ENCODE data around the gene CCIN. TPM values are rescaled to one million over a fixed set of nuclear protein-coding genes. Genes with fewer than 3 reads are reported as not detected.

The CCIN gene
- total RNA-seq, 1 donor from 2014 or later: not detected

GRCh38 chr9:36188212-36188611, 19.0 kb downstream of the CCIN start:
- H3K4me1 Mint-ChIP-seq (ENCODE audit: unreplicated experiment): peaks cover 22% of the 10 kb centered on the region
- H3K27me3 Mint-ChIP-seq: peaks cover 14% of the 10 kb centered on the region
- DNase-seq (ENCODE audit: extremely low spot score, unreplicated experiment): no peak
- TF ChIP-seq CTCF (conservative IDR thresholded peaks at IDR 0.05): no peak
- H3K36me3 Mint-ChIP-seq: no peaks in the 10 kb centered on the region
- peak overlapping the region; percentile 6 for H3K27ac Mint-ChIP-seq
- H3K9me3 Mint-ChIP-seq: no peaks in the 10 kb centered on the region
- H3K4me3 Mint-ChIP-seq: no peak overlapping the region

GRCh38 chr9:36189976-36190375, 20.8 kb downstream of the CCIN start:
- peaks cover 14% of the 10 kb centered on the region for H3K27me3 Mint-ChIP-seq
- H3K4me1 Mint-ChIP-seq (ENCODE audit: unreplicated experiment): peaks cover 39% of the 10 kb centered on the region
- peaks cover 8% of the 10 kb centered on the region for H3K36me3 Mint-ChIP-seq
- peak overlapping the region; percentile 94 for H3K4me3 Mint-ChIP-seq
- no peak for TF ChIP-seq CTCF (conservative IDR thresholded peaks at IDR 0.05)
- H3K27ac Mint-ChIP-seq: peak overlapping the region; percentile 96
- no peak for DNase-seq (ENCODE audit: extremely low spot score, unreplicated experiment)
- H3K9me3 Mint-ChIP-seq: no peaks in the 10 kb centered on the region

- peak within 1 kb of the TSS; percentile 94 for H3K4me3 Mint-ChIP-seq
- peaks cover 13% of the 10 kb centered on the region for H3K36me3 Mint-ChIP-seq
- TF ChIP-seq CTCF (conservative IDR thresholded peaks at IDR 0.05): peak; percentile 68
- no peaks in the 10 kb centered on the region for H3K9me3 Mint-ChIP-seq
- peak; percentile 94 for DNase-seq (ENCODE audit: extremely low spot score, unreplicated experiment)
- peaks cover 40% of the 10 kb centered on the region for H3K4me1 Mint-ChIP-seq (ENCODE audit: unreplicated experiment)
- H3K27me3 Mint-ChIP-seq: peaks cover 14% of the 10 kb centered on the region
- H3K27ac Mint-ChIP-seq: peak within 1 kb of the TSS; percentile 96
Observed at GRCh38 chr9:36190388-36191289, 21.5 kb downstream of the CCIN start, which contains the start of gene CLTA. Gene CLTA (plus strand): TSS chr9:36190921. CDS start chr9:36191057, 136 bp downstream.

GRCh38 chr9:36191290-36191645, 22.1 kb downstream of the CCIN start:
- Mint-ChIP-seq H3K36me3 (peaks cover 13% of the 10 kb centered on the region), H3K4me3 (peak overlapping the region; percentile 94), H3K27ac (peak overlapping the region; percentile 88), H3K27me3 (peaks cover 14% of the 10 kb centered on the region), H3K9me3 (no peaks in the 10 kb centered on the region), H3K4me1 (ENCODE audit: unreplicated experiment) (peaks cover 40% of the 10 kb centered on the region)
- DNase-seq (ENCODE audit: extremely low spot score, unreplicated experiment): no peak
- TF ChIP-seq CTCF (conservative IDR thresholded peaks at IDR 0.05): no peak

GRCh38 chr9:36191686-36192085, 22.5 kb downstream of the CCIN start:
- no peaks in the 10 kb centered on the region for H3K9me3 Mint-ChIP-seq
- H3K36me3 Mint-ChIP-seq: peaks cover 13% of the 10 kb centered on the region
- H3K27me3 Mint-ChIP-seq: peaks cover 14% of the 10 kb centered on the region
- no peak for DNase-seq (ENCODE audit: extremely low spot score, unreplicated experiment)
- H3K4me1 Mint-ChIP-seq (ENCODE audit: unreplicated experiment): peaks cover 40% of the 10 kb centered on the region
- peak overlapping the region; percentile 94 for H3K4me3 Mint-ChIP-seq
- no peak for TF ChIP-seq CTCF (conservative IDR thresholded peaks at IDR 0.05)
- H3K27ac Mint-ChIP-seq: peak overlapping the region; percentile 88

Measured in type B pancreatic cell (in vitro differentiated cells).